ENCODE results near the gene MAFG. TPM values are rescaled to one million over a fixed set of nuclear protein-coding genes. Genes with fewer than 3 reads are reported as not detected.

MAFG gene
- total and polyA plus RNA-seq, 2 of the 13 experiments (the other 11 are each of a cell fraction or from before 2014, with no cell fraction given): 14.5 to 20.0 TPM

GRCh38 chr17:81871387-81872230, 55.9 kb downstream of the MAFG start (continued):
- TF ChIP-seq ZNF646 (CRISPR knock-in tag; IDR thresholded peaks at IDR 0.05): no peak
- no peak for TF ChIP-seq ZNF33A (CRISPR knock-in tag; IDR thresholded peaks at IDR 0.05; ENCODE audit: borderline replicate concordance)
- peak; percentile 89; the same call in 1 of the 2 replicates for TF ChIP-seq KLF13 (CRISPR knock-in tag; IDR thresholded peaks at IDR 0.05)
- peak; percentile 30 for TF ChIP-seq SRSF4 (IDR thresholded peaks at IDR 0.05; ENCODE audit: low read depth, low read length, poor library complexity, severe bottlenecking)
- TF ChIP-seq ZNF282 (IDR thresholded peaks at IDR 0.05; ENCODE audit: partially characterized antibody): no peak
- TF ChIP-seq GZF1 (CRISPR knock-in tag; IDR thresholded peaks at IDR 0.05): no peak
- peak; percentile 87; the same call in 1 of the 2 replicates for TF ChIP-seq SMAD9 (CRISPR knock-in tag; IDR thresholded peaks at IDR 0.05)
- TF ChIP-seq ATF1 (CRISPR knock-in tag; IDR thresholded peaks at IDR 0.05): no peak
- TF ChIP-seq ZNF557 (CRISPR knock-in tag; IDR thresholded peaks at IDR 0.05): no peak; the same call in 1 of the 2 replicates
- TF ChIP-seq IRF2 (CRISPR knock-in tag; IDR thresholded peaks at IDR 0.05): peak; percentile 71
- TF ChIP-seq ZNF543 (CRISPR knock-in tag; IDR thresholded peaks at IDR 0.05): peak; percentile 92
- peak; percentile 78 for TF ChIP-seq RBM22 (optimal IDR thresholded peaks at IDR 0.05; ENCODE audit: low read length)
- peak; percentile 39; the same call in 1 of the 2 replicates for TF ChIP-seq NR2F2 (IDR thresholded peaks at IDR 0.05; ENCODE audit: borderline replicate concordance, low read depth)
- peak; percentile 92 for TF ChIP-seq ZFX (CRISPR knock-in tag; IDR thresholded peaks at IDR 0.05; ENCODE audit: low read depth)
- peak; percentile 72 for TF ChIP-seq KMT2B (CRISPR knock-in tag; IDR thresholded peaks at IDR 0.05)
- peak; percentile 81 for TF ChIP-seq RAD21 (CRISPR knock-in tag; IDR thresholded peaks at IDR 0.05)
- TF ChIP-seq ZNF468 (CRISPR knock-in tag; IDR thresholded peaks at IDR 0.05): peak; percentile 97
- no peak; the same call in 1 of the 2 replicates for TF ChIP-seq STAT5B (CRISPR knock-in tag; IDR thresholded peaks at IDR 0.05)
- peak; percentile 93 for TF ChIP-seq ZNF704 (CRISPR knock-in tag; IDR thresholded peaks at IDR 0.05; ENCODE audit: borderline replicate concordance)
- no peak for TF ChIP-seq ZNF260 (CRISPR knock-in tag; IDR thresholded peaks at IDR 0.05; ENCODE audit: borderline replicate concordance, low read depth)
- peak; percentile 96 for TF ChIP-seq ARNT2 (CRISPR knock-in tag; IDR thresholded peaks at IDR 0.05; ENCODE audit: low read depth)
- TF ChIP-seq NONO (IDR thresholded peaks at IDR 0.05): no peak
- TF ChIP-seq NONO (CRISPR knock-in tag; conservative IDR thresholded peaks at IDR 0.05): peak; percentile 98
- TF ChIP-seq ZNF207 (IDR thresholded peaks at IDR 0.05; ENCODE audit: borderline replicate concordance): no peak

Measured in HepG2 (cell line).